GM21529 (cell line): ENCODE data around the gene SCRN1.
"Not testable (repeated sequence)": the region's sequence is repeated elsewhere in the genome, so short reads cannot be mapped to it uniquely, and the experiment has no call there.

Experiments
- ATAC-seq: cut with Tn5 transposase; IDR thresholded peaks from one replicate; pipeline ENCODE4 v1.9.1; 2021; ENCODE audit not compliant: unreplicated experiment

The SCRN1 gene

DNA sequence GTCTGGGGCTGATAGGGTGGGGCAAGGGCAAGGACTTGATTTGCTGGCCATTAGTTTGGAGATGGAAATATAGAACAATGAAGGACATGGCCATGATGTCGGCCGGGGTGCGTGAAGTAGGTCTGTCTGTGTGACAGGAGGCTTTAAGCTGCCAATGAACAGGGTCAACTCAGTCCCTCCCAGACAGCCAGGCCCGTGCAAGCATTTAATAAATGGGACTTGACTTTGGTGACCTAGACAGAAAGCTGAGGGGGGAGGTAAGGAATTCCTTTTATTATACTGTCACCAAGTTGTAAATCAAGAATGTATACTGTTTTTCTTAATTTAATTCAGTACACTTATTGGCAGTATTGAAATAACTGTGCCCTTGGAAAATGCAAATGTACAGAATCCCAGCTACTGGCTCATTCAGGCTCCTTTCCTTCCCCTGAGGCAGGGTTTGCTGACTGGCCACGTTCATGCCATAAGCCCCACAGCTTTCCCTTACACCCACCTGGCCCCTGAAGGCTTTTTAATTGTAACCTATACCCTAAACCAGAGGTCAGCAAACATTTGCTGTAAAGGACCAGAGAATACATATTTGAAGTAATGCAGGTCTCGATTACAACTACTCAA, 96.1 kb downstream of the SCRN1 start:
- no peak for ATAC-seq

DNA sequence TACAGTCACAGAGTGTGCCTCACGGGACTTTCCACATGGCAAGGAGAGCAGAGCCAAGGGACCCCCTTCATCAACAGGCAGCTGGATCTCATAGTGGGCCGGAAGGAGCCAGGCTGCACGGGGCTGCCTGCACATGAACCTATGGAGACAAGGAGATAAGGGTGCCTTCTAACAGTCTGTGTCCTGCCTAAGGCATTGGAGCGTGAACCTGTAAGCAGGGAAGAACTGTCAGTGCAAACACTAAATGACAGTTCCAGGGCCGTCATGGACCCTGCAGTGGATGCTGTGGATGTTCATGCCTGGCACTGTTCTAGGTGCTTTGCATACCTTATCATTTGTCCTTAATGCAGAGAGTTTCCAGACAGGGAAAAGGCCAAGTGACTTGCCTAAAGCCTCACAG, 97.4 kb downstream of the SCRN1 start:
- ATAC-seq, result no peak

GRCh38 chr7:29891766-29892165, 97.8 kb downstream of the SCRN1 start:
- ATAC-seq, result no peak

- not testable (repeated sequence) for ATAC-seq
Observed at GRCh38 chr7:29890786-29891185, 98.8 kb downstream of the SCRN1 start.

DNA sequence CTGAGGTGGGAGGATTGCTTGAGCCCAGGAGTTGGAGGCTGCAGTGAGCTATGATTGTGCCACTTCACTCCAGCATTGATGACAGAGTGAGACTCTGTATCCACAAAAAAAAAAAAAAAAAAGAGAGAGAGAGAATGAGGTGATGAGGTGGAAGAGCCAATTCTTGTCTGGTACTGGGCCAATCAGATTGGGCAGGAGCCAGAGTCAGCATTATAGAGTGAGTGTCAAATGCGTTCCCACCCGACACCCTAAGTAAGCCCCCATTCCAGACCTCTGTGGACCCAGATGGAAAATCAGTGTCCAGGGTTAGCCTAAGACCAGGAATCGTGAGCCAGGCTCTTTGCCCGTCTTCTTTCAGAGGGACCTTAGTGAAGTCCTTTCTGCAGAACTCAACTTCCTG, 99.3 kb downstream of the SCRN1 start:
- no peak for ATAC-seq

DNA sequence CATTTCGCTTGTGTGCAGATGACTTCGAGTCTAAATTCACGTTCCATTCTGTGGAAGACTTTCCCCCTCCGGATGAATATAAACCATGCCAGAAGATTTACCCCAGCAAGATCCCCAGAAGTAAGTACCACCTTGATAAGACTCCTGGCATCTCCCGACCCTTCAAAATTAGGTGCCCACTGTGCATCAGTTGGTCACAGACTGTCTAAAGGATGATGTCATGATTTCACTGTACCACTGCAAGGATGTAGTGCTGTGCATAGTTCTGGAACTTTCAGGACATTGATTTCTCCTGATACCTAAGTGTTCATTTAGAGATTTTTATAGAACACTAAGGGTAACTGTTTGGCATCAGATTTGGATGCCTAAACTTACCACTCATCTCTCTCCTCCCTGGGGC, 100.3 kb downstream of the SCRN1 start:
- ATAC-seq, result no peak

GRCh38 chr7:29888006-29888405, 101.6 kb downstream of the SCRN1 start:
- no peak for ATAC-seq

GRCh38 chr7:29886827-29887226, 102.8 kb downstream of the SCRN1 start:
- ATAC-seq, result no peak

GRCh38 chr7:29885626-29886025, 104.0 kb downstream of the SCRN1 start:
- no peak for ATAC-seq

- no peak for ATAC-seq
Observed at GRCh38 chr7:29884399-29885272, 105.0 kb downstream of the SCRN1 start.

DNA sequence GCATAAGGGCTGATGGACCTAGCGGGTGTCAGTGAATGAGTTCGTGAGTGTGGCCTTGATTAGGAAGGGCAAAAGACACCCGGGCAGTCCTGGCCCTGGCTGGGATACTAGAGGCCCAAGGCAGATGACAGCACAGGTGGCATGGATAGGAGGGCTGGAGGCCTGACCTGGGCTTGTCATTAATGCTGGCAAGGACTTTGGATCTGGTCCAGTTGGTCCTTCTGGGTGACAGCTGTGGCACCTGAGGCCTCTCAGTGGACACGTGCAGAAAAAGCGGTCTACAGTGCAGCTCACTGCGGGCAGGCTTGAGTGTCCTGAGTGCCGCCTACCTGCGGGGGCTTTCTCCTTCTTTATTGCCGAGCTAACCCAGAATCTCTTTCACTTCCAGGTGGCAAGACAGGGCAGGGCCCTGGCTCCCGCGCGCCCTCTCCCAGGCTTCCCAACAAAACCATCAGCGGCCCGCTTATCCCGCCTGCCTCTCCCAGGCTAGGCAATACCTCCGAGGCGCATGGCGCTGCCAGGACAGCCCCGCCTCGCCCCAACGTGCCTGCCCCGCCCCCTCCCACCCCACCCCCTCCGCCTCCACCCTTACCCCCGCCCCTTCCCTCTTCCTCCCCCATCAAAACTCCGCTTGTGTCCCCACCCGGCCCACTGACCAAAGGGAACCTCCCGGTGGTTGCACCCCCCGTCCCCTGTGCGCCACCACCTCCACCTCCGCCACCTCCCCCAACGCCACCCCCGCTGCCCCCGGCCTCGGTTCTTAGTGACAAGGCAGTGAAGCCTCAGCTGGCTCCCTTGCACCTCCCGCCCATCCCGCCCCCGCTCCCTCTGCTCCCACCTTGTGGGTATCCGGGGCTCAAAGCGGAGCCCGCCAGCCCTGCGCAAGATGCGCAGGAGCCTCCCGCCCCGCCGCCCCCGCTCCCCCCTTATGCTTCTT, 105.9 kb downstream of the SCRN1 start:
- no peak for ATAC-seq

GRCh38 chr7:29882481-29882880, 107.1 kb downstream of the SCRN1 start:
- ATAC-seq, result no peak

DNA sequence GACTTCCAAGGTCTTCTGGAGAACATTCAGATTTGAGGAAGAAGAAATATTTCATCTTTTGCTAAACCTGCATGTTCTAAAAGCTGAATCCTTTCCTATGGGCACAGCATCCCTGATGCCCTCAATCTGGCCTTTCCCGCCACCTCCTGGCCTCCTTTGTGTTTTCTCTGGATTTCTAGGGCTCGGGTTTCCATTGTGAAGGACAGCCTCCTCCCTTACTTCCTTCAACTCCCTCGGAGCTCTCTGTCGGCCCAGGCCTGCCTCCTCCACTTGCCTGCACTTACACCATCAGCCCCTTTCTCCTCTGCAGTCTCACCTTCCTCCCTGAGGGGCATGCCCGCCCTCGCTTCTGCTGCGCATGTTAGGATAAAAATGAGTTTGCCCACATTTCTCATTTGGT, 107.9 kb downstream of the SCRN1 start:
- ATAC-seq, result no peak

DNA sequence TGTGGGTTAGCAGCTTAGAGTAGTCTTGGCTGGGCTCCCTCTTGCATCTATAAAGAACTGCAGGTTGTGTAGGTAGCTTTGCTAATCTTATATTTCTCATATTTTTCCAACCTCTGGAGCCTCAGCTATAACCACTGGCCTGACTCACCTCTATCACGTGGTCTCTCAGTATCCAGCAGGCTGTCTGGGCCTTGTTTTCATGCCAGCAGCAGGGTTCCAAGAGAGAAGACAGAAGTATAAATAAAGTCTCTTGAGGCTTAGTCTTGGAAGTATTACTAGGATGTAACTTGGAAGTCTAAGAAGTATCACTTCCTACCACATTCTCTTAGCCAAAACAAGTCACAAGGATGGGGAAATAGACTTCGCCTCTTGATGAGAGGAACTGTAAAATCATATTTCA, 110.0 kb downstream of the SCRN1 start:
- no peak for ATAC-seq

GRCh38 chr7:29878081-29878688, 111.4 kb downstream of the SCRN1 start:
- no peak for ATAC-seq

DNA sequence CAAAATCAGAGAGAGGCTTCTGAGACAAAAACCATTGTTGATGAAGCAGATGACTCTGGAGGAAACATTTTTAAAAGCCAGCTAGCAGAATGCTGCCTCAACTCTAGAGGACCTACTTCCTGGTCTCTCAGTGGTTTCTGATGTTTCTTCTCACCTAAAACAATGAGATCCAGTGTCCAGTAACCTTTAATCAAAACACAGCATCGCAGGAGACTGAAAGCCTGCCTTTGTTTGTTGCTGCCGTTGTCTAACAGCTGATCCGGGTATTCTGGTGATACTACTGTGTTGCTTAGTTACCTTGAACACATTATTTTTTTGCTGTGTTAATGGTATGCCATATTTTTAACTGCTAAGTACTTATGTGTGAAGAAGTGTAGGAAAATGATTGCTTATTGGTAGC, 112.4 kb downstream of the SCRN1 start:
- ATAC-seq, result no peak

DNA sequence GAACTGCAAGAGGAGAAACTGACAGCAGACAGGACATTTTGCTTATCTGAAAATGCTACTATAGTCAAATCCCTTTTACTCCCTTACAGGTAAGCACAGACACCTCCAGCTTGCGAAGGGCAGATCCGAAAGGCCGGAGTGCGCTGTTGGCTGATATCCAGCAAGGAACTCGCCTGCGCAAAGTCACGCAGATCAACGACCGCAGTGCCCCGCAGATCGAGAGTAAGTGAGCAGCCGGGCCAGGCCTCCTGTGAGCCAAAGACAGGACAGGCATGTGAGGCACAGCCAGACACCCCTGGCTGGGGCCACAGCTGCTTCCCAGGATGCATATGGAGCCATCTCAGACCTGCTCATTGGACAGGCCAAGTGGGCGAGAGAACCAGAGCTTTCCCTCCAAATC, 113.9 kb downstream of the SCRN1 start:
- ATAC-seq, result no peak

DNA sequence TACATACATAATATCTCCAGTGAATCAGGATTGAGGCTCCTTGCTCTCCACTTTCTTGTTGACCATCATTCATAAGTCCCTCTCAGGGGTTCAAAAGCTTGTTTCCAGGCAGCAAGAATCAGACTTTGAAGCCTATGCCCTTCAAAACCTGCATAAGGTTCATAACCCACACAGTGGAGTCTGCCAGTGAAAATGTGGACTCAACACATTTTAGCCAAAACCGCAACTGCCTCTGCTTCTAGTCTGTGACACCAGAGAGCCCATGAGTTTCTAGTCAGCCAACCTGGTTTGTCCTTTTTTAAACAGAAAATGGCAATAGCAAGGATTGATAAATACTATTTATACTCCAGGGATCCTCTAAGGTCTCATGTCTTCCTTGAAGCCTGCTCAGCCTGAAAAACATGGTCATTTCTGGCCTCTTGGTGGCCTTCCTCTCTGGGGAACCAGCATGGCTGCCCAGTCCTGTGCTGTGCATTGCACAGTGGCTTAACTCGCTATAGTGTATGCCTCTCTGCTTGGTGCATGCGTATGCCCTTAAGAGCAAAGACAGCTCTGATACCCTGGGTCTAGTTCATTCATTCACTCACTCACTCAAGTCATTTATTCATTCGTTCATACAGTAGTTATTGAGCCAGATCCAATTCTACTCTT, 115.8 kb downstream of the SCRN1 start:
- no peak for ATAC-seq

DNA sequence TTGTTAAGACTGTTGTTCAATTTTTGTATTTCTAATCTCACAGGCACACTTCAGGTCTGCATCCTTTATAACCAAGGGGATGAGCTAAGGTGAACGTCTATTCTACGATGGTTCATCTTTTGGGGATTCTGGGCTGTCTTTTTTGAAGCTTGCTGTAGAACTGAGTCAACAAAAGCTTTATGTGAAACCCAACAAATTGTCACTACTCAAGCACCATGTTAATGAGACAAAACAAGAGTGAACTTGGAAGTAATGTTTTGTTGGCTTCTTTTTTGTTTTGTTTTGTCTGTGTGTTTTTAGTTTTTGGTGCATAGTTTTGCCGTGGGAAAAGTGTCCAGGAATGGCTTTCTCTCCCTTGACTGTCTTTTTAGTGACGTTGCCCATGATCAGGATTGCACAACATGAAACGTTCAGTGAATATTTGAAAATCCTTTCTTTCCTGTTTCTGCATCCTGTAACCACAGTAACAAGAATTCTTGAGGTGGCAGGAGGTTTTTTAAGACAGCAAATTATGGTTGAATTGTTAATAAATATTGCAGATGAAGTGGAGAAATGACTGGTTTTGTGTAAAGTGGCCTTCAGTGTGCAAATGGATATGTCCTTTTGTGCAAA, 117.7 kb downstream of the SCRN1 start:
- ATAC-seq, result no peak
